SIG-M5 (cell line): ENCODE measurements around the gene DRC3.

ENCODE experiments used
- DNase-seq: peaks from one replicate; lab custom pipeline; 2025; lab: John Stamatoyannopoulos, UW

The DRC3 gene

DNA sequence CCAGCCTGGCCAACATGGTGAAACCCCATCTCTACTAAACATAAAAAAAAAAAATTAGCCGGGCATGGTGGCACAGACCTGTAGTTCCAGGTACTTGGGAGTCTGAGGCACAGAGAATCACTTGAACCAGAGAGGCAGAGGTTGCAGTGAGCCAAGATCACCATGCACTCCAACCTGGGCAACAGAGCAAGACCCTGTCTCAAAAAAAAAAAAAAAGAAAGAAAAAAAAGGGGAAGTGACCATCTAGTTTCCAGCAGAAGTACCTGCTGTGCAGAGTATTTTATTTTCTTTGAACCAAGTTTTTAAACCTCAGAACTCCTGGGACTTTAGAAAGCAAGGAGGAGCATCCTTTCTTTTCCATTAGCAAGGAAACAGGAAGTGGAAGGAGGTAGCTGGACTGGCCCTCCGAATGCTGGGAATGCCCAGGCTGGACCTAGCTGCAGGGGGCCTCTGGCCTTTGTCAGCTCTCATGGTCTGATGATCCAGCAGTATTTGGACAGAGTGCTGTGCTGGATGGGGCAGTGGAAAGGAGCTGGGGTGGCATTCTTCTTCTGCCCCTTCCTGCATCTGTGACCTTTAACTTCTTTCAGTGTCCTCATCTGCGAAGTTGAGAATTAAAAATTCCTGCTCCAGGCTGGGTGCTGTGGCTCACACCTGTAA lies 73.2 kb downstream of the DRC3 start:
- DNase-seq, result no peak

DNA sequence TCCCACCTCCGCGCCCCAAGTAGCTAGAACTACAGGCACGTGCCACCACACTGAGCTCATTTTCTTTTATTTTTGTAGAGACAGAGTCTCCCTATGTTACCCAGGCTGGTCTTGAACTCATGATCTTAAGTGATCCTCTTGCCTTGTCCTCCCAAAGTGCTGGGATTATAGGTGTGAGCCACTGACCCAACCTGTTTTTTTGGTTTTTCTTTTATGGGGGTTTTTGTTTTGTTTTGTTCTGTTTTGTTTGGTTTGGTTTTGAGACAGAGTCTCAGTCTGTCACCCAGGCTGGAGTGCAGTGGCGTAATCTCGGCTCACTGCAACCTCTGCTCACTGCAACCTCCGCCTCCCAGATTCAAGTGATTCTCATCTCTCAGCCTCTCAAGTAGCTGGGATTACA lies 82.9 kb downstream of the DRC3 start:
- DNase-seq, result no peak

DNA sequence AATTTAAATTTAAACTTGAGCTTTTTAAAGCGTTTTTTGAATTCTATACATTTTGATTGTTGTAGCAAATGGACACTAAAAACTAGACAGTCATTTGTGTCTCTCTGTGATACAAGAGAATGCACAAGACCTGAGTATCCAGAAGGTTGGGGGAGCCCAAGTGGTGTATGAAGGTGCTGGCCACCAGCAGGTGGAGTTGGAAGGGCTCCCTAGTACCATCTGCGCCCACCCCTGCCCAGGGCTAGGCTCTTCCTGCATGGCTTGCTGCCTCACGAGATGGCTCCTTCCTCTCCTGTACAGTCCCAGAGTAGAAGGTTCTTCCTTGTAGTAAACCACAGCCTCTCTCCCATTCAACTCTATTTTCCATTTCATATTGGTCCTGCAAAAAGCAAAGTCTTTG lies 83.6 kb downstream of the DRC3 start:
- no peak for DNase-seq

DNA sequence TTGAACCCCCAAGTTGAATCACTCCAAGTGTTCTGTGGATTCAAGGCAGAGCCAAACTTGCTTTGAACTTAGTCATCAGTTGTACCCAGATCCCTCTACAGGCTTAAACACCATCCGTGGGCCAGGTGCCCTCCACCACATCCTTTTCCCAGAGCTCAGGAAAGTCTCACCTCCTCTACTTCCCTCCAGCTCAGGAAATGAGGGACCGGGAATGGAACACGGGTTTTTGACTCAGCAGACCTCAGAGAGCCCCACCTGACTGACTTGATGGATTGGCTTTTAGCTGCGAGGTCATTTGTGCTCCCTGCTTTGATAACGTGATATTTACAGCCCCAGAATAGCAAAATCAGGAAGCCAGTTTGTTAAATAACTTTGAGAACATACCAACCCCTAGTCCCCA lies 86.6 kb downstream of the DRC3 start:
- no peak for DNase-seq

DNA sequence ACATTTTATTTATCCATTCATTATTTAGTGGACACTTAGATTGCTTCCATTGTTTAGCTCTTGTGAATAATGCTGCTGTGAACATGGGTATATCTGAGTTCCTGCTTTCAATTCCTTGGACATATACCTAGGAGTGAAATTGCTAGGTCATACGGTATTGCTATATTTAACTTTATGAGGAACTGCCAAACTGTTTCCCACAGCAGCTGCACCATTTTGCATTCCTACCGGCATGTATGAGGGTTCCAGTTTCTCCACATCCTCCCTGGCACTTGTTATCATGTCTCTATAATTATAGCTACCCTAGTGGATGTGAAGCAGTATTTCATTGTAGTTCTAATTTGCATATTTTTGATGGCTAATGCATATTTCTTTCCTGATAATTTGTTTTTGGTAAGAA lies 91.4 kb downstream of the DRC3 start:
- no peak for DNase-seq

DNA sequence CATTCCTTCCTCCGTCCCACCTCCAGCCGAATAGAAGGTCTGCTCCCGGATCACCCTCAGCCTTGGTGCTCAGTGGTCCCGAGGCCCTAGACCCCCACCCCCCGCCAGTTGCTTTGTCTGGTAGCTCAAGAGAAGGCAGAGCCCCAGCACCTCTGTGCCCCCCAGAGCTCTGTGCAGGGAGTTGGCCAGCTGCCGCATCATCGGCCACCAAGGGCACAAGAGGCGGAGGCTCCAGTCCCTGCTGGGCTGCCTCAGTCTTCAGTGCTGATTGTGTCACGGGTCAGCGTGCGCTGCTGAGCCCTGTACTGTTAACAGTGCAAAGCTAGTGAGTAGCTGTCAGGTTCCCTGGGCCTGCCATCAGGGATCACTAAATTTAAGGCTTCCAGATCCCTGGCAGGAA lies 92.9 kb downstream of the DRC3 start:
- no peak for DNase-seq
